B cell (primary cell): ENCODE measurements around the gene PLK3. TPM values are rescaled to one million over a fixed set of nuclear protein-coding genes. Genes with fewer than 3 reads are reported as not detected.

ENCODE experiments used
- ATAC-seq: fragments of 200-7000 bp; cut with Tn5 transposase; one replicate; pipeline ENCODE4 v1.10.0; 2021; ENCODE audit warnings: low read depth, mild to moderate bottlenecking, moderate number of reproducible peaks, moderate library complexity
- CTCF ChIA-PET: fragments of 350-600 bp; sonication (Branson Sonifier 250); formaldehyde crosslinking; loops from one replicate; lab custom pipeline; 2021; ENCODE audit warnings: antibody characterized with exemption, inconsistent platforms; lab: Charles Lee
- POLR2A ChIA-PET: fragments of 350-600 bp; sonication (Branson Sonifier 250); formaldehyde crosslinking; loops from one replicate; lab custom pipeline; 2021; ENCODE audit warnings: antibody characterized with exemption; lab: Charles Lee
- DNase-seq: peaks from one replicate; pipeline ENCODE4 v3.0.0; 2013
- H2AFZ ChIP-seq: 2 replicates; pipeline ENCODE4 v1.6.1; 2012; ENCODE audit warnings: mild to moderate bottlenecking, low read depth, low read length; ENCODE audit not compliant: insufficient read depth, poor library complexity, severe bottlenecking
- H3K27ac ChIP-seq, 2 donors: 1 replicate in 1 of 2; 2 replicates in 1 of 2; pipeline ENCODE4 v1.5.1; 2012 to 2013; ENCODE audit warnings: low read length in 2 of 2, mild to moderate bottlenecking in 2 of 2, moderate library complexity in 1 of 2
- H3K27me3 ChIP-seq, 4 experiments: fragments of 200-600 bp in 1 of 4; sonication (generic) in 1 of 4; replicated peaks in 1 of 4; 1 replicate in 2 of 4; 2 replicates in 2 of 4; pipeline versions ENCODE4 v1.6.1 to v1.7.0; 2013 to 2016; ENCODE audit warnings: low read length in 3 of 4, mild to moderate bottlenecking in 2 of 4, mixed read lengths in 1 of 4, moderate library complexity in 1 of 4; ENCODE audit not compliant: insufficient read depth in 4 of 4, control insufficient read depth in 3 of 4; ENCODE audit errors: control extremely low read depth in 1 of 4
- H3K36me3 ChIP-seq, 2 experiments: replicated peaks in 1 of 2; 1 replicate in 1 of 2; 2 replicates in 1 of 2; pipeline versions ENCODE4 v1.6.1 to v1.7.1; 2013; ENCODE audit warnings: low read length in 1 of 2; ENCODE audit not compliant: insufficient read depth in 2 of 2, control insufficient read depth in 1 of 2; ENCODE audit errors: control extremely low read depth in 1 of 2, extremely low read depth in 1 of 2
- H3K4me1 ChIP-seq, 2 donors: fragments of 200-600 bp in 1 of 2; sonication (generic) in 1 of 2; 1 replicate in 1 of 2; 2 replicates in 1 of 2; pipeline versions ENCODE4 v1.5.1 to v1.6.1; 2013 to 2017; ENCODE audit warnings: low read length in 2 of 2; ENCODE audit not compliant: control insufficient read depth in 2 of 2, insufficient read depth in 2 of 2
- H3K4me2 ChIP-seq: replicated peaks from 2 replicates; pipeline ENCODE3; 2012; ENCODE audit warnings: mild to moderate bottlenecking, low read depth, low read length; ENCODE audit not compliant: poor library complexity, severe bottlenecking
- H3K4me3 ChIP-seq, 5 experiments: fragments of 200-600 bp in 1 of 5; sonication (generic) in 1 of 5; 1 replicate in 3 of 5; 2 replicates in 2 of 5; pipeline versions ENCODE4 v1.5.1 to v1.7.0; 2011 to 2016; ENCODE audit warnings: low read length in 4 of 5, mild to moderate bottlenecking in 4 of 5, low read depth in 2 of 5, control low read depth in 1 of 5, moderate library complexity in 1 of 5; ENCODE audit not compliant: insufficient read depth in 1 of 5; ENCODE audit errors: control extremely low read depth in 1 of 5, extremely low read depth in 1 of 5
- H3K79me2 ChIP-seq: fragments of 200-600 bp; sonication (generic); one replicate; pipeline ENCODE4 v1.6.0; 2016; ENCODE audit warnings: low read length; ENCODE audit not compliant: control insufficient read depth, insufficient read depth
- H3K9ac ChIP-seq: fragments of 200-600 bp; sonication (generic); 2 replicates; pipeline ENCODE4 v1.6.1; 2017; ENCODE audit warnings: mild to moderate bottlenecking, low read length, moderate library complexity
- H3K9me3 ChIP-seq, 3 donors: one replicate each; pipeline versions ENCODE4 v1.6.1 to v1.7.1; 2013; ENCODE audit warnings: low read length in 2 of 3; ENCODE audit not compliant: control insufficient read depth in 2 of 3, insufficient read depth in 1 of 3; ENCODE audit errors: control extremely low read depth in 1 of 3
- H4K20me1 ChIP-seq: 2 replicates; pipeline ENCODE4 v1.6.0; 2012; ENCODE audit warnings: mild to moderate bottlenecking, low read length; ENCODE audit not compliant: insufficient read depth, control insufficient read depth, poor library complexity, severe bottlenecking
- H3K27ac Mint-ChIP-seq: one replicate; pipeline ENCODE4 v1.8.0; 2021; ENCODE audit warnings: mixed read lengths
- H3K27me3 Mint-ChIP-seq: one replicate; pipeline ENCODE4 v1.8.0; 2021; ENCODE audit warnings: mixed read lengths
- H3K4me1 Mint-ChIP-seq: one replicate; pipeline ENCODE4 v1.8.0; 2021; ENCODE audit warnings: mixed read lengths
- H3K4me3 Mint-ChIP-seq: one replicate; pipeline ENCODE4 v1.8.0; 2021; ENCODE audit warnings: mixed read lengths
- H3K9me3 Mint-ChIP-seq: one replicate; pipeline ENCODE4 v1.8.0; 2022; ENCODE audit warnings: mixed read lengths; ENCODE audit not compliant: insufficient read depth
- EZH2 ChIP-seq: IDR thresholded peaks from 2 replicates; pipeline ENCODE4 v1.6.1; 2012; ENCODE audit warnings: borderline replicate concordance, low read depth, mild to moderate bottlenecking, moderate library complexity, low read length; ENCODE audit not compliant: insufficient read depth, poor library complexity, severe bottlenecking
- WGBS: methylation state at CpG from one replicate; pipeline ENCODE4 v1.1.5; 2013; ENCODE audit warnings: missing lambda C conversion rate; ENCODE audit not compliant: insufficient coverage; 5-methylcytosine and 5-hydroxymethylcytosine counted together
- intact Hi-C: fragments of 100-400 bp; cut with micrococcal nuclease; formaldehyde crosslinking; loops from one replicate; pipeline ENCODE4 v1.10.0; 2022
- polyA plus RNA-seq: library from polyadenylated mRNA; depleted of rRNA; stranded (reverse); fragments of >200 nt; gene quantifications from 2 replicates; pipeline ENCODE4 v1.2.3, GENCODE V29; 2012
- total RNA-seq, 2 donors: library from RNA; stranded (reverse); fragments of 120-200 nt in 1 of 2; gene quantifications; 1 replicate in 1 of 2; 2 replicates in 1 of 2; pipeline versions ENCODE4 v1.2.3 to v1.2.4, GENCODE V29; 2013 to 2022
- TF ChIP-seq, protein P1 (sequence below): fragments of 200-600 bp; IDR thresholded peaks from one replicate; pipeline ENCODE4 v1.8.0; 2022; ENCODE audit warnings: antibody characterized with exemption, mild to moderate bottlenecking

PLK3 gene
- total and polyA plus RNA-seq, 2 donors (not counting 1 experiment from before 2014, with no cell fraction given): 35.9 to 93.5 TPM

GRCh38 chr1:44819196-44819607, 19.0 kb downstream of the PLK3 start:
- H3K9me3 Mint-ChIP-seq: no peaks in the 10 kb centered on the region
- TF ChIP-seq EZH2: no peak
- TF ChIP-seq, protein P1, sequence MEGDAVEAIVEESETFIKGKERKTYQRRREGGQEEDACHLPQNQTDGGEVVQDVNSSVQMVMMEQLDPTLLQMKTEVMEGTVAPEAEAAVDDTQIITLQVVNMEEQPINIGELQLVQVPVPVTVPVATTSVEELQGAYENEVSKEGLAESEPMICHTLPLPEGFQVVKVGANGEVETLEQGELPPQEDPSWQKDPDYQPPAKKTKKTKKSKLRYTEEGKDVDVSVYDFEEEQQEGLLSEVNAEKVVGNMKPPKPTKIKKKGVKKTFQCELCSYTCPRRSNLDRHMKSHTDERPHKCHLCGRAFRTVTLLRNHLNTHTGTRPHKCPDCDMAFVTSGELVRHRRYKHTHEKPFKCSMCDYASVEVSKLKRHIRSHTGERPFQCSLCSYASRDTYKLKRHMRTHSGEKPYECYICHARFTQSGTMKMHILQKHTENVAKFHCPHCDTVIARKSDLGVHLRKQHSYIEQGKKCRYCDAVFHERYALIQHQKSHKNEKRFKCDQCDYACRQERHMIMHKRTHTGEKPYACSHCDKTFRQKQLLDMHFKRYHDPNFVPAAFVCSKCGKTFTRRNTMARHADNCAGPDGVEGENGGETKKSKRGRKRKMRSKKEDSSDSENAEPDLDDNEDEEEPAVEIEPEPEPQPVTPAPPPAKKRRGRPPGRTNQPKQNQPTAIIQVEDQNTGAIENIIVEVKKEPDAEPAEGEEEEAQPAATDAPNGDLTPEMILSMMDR: no peak
- Histone ChIP-seq H3K27me3 (no peaks in the 10 kb centered on the region), H3K27ac (peak overlapping the region; percentile 99 to 100), H3K79me2 (no peaks in the 10 kb centered on the region), H3K36me3 (no peaks in the 10 kb centered on the region), H3K4me2 (peak overlapping the region; percentile 88), H3K4me3 (peak overlapping the region; percentile 56 to 80 (median 66)), H2AFZ (peak overlapping the region; percentile 87), H3K9me3 (no peaks in the 10 kb centered on the region), H4K20me1 (no peaks in the 10 kb centered on the region), H3K4me1 (peaks cover 19 to 29% of the 10 kb centered on the region in 2 donors), H3K9ac (peak overlapping the region; percentile 92)
- H3K4me3 Mint-ChIP-seq: peak overlapping the region; percentile 93
- WGBS: 0% methylated on average over 10 of the region's 13 CpGs
- ChIA-PET CTCF (interaction anchor here (0.7 to 6.7 kb wide), 15 partner anchors 10 to 481 kb away, joined by 3 to 70 read pairs (median 5); partner anchors contain the start of genes BEST4, BTBD19, PLK3 and RNU5D-1), POLR2A (interaction anchor here (0.5 to 5.2 kb wide), 16 partner anchors 11 to 1647 kb away, joined by 3 to 61 read pairs (median 4); partner anchors contain the start of genes ARMH1, BEST4, BTBD19 and CFAP57)
- peak overlapping the region; percentile 100 for H3K27ac Mint-ChIP-seq
- H3K27me3 Mint-ChIP-seq: no peaks in the 10 kb centered on the region
- ATAC-seq (no peak), DNase-seq (no peak)
- intact Hi-C loops: loop anchor here (1.0 to 2.0 kb wide), 5 partner anchors 10 to 520 kb away; partner anchors contain the start of gene PLK3
- peaks cover 36% of the 10 kb centered on the region for H3K4me1 Mint-ChIP-seq
